Suppressor macrophage treated with lipopolysaccharide for 4 hours (primary cell): ENCODE measurements around the gene DEFB128.
"Not testable (repeated sequence)": the region's sequence is repeated elsewhere in the genome, so short reads cannot be mapped to it uniquely, and the experiment has no call there.

Experiments
- DNase-seq: peaks from one replicate; pipeline ENCODE4 v3.0.0-alpha.2; 2020

Gene DEFB128

DNA sequence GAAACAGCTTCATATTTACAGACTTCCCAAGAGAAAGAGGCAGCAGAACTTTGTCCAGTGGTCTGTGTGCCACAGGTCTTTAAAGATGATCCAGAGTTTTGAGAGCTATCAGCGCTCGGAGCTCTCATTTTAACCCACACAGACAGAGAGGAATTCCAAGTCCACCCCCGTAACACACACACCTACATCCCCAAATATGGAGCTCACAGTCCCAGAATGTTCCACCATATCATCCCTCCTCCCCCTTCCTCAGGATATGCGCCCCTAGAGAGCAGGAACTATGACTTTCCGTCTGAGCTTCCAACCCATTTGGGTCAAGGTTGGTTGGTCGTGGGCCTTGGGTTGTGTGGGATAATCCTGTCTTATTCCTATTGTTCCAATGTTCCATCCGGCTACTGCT, at the start of gene DEFB128:
Gene DEFB128 (minus strand): TSS at position 101 of the 400 bp plus-strand sequence. CDS start 88 bp downstream, at position 13.
- DNase-seq, result no peak

DNA sequence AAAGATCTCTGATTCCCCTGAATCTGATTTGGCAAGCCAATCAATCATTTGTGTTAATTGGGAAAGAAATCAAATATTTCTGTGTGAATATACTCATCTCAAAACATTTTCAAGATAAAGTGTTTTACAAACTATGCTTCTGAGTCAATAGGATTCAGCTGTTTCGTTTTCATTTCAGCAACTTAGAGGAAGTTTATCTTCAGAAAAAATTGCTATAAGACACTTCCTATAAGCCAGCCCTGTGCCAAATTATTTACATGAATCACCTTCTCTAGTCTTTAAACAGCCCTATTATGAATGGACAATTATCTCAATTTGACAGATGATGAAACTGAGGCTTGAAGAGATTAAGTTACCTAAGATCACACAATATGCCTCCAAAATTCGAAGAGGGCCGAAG, 48.4 kb upstream of the DEFB128 start:
- peak; percentile 82 for DNase-seq

DNA sequence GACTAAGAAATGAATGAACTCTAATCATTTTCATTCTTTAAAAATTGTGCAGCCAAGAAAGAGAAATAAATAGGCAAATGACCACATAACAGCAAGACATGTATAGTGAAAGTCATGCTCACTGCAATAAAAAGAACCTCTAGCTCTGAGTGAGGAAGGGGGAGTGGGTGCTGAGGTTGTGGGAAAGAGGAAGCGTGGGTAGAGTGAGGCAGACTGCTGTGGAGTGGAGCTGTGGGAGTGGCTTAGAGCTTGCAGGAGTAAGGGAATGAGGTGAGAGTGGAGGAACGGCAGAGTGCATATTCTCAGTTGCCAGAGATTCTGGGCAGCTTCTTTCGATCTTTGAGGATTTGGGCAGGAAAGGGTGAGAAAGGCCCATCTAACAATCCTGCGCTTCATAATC, 48.0 kb upstream of the DEFB128 start:
- peak; percentile 92 for DNase-seq

DNA sequence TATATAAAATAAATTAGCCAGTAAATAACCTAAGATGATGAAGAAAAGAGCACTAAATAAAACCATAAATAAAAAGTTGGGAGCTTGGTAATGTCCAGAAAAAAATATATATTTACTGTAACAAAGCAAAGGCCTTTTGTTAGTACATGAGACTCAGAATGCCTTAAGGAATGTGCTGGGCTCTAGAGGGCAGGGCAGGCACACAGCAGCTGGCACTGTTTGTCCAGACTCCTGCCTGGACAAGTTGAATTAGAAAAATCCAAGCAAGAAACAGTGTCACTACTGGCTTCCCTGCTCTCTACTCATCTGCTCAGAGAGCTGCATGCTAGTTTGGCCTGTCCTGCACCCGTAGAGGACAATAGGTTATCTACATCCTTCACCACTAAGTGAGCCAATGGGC, 46.4 kb upstream of the DEFB128 start:
- DNase-seq, result peak; percentile 15

DNA sequence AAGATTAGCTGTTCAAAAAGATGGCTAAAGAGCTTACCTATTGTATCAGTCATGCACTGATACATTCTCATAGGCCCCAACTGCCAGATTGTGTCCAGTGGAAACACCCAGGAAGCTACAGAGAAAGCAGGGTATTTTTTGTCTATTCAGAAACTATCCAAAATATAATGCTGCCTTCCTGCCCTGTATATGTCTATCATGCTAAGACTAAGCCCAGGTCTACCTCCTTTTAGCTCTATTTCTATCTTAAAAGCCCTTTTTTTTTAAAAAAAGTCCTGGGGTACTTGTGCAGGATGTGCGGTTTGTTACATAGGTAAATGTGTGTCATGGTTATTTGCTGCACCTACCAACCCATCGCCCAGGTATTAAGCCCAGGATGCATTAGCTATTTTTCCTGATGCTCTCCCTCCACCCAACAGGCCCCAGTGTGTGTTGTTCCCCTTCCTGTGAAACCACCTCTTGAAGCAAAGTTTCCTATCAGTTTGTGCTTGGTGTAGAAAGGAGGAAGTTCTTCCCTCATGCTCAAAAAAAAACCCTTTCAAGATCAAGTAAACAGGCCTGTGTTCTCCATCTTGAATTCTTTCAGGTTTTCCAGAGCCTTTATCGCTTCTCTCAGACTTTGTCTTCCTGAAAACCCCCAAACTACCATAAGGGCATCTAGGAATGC, 38.1 kb upstream of the DEFB128 start:
- DNase-seq, result peak; percentile 41

DNA sequence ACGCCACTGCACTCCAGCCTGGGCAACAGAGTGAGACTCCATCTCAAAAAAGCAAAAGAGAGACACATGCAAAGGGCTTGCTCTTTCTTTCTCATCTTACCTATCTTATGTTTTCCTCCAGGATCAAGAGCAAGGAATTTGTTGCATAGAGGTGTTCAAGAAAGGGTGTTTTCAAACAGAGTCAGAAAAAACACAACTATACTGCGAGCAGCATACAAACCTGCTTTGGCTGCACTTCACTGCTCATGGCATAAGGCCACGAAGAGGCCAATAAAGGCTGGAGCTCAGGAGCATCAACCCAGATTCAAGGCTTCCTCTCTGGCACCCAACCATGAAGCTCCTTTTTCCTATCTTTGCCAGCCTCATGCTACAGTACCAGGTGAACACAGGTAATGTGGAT, 37.4 kb upstream of the DEFB128 start, which contains the start of gene DEFB129:
Gene DEFB129 (plus strand): TSS at position 301 of the 400 bp plus-strand sequence. CDS start 31 bp downstream, at position 332.
- no peak for DNase-seq

DNA sequence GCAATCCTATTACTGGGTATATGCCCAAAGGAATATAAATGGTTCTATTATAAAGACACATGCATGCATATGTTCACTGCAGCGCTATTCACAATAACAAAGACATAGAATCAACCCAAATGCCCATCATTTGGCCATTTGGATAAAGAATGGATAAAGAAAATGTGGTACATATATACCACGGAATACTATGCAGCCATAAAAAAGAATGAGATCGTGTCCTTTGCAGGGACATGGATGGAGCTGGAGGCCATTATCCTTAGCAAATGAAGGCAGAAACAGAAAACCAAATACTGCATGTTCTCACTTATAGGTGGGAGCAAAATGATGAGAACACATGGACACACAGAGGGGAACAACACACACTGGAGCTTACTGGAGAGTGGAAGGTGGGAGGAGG, 36.4 kb upstream of the DEFB128 start:
- not testable (repeated sequence) for DNase-seq

DNA sequence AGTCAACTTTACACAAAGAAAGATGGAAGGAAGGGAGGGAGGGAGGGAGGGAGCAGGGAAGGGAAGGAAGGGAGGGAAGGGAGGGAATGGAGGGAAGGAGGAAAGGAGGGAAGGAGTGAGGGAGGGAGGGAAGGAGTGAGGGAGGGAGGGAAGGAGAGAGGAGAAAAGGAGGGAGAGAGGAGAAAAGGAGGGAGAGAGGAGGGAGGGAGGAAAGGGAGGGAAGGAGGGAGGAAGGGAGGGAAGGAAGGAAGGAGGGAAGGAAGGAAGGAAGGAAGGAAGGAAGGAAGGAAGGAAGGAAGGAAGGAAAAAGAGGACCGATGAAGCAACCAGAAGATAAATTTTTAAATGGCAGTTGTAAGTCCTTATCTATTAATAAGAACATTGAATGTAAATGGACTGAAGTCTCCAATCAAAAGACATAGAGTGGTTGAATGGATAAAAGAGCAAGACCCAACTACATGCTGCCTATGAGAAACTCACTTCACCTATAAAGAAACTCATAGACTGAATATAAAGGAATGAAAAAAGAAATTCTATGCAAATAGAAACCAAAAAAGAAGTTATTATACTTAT, 31.8 kb upstream of the DEFB128 start:
- no peak for DNase-seq

DNA sequence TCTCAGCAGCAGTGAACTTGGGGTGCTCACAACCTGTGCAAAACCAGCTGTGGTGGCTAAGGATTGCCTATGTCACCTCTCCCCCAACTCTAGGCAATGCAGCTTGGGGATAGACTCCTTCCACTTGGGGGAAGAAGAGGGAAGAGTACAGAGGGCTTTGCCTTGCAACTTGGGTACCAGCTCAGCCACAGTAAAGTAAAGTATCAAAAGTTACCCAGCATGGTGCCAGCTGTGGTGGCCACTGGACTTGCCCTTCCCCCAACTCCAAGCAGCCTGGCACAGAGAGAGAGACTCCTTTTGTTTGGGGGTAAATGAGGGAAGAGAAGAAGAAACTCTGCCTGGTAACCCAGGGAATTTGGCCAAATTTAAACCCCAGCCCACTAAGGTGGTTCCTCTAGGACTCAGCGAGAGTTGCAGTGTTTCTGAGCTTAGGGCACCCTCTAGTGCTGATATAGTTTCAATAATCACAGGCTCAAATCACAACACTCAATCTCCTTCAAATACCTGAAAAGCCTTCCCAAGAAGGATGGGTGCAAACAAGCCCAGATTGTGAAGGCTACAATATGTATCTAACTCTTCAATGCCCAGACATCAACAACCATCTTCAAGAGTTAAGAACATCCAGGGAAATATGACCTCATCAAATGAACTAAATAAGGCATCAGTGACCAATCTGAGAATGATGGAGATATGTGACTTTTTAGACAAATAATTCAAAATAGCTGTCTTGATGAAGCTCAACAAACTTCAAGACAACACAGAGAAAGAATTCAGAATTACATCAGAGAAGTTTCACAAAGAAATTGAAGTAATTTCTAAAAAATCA, 30.0 kb upstream of the DEFB128 start:
- DNase-seq, result no peak

DNA sequence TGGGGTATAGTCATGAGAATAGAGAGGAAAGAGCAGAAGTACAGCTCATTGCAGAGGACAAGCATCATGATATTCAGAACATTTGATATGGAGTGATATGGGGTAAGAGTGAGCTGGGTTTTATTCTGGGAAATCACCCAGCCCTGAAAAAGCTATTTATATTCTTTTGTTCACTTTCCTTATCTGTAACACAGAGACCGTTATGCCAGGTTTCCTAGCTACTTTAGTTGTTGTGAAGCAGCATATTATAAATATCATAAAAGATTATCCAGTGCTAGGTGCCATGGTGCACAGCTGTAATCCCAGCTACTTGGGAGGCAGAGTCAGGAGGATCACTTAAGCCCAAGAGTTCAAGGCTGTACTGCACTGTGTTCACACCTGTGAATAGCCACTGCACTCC, 27.8 kb upstream of the DEFB128 start:
- DNase-seq, result no peak

DNA sequence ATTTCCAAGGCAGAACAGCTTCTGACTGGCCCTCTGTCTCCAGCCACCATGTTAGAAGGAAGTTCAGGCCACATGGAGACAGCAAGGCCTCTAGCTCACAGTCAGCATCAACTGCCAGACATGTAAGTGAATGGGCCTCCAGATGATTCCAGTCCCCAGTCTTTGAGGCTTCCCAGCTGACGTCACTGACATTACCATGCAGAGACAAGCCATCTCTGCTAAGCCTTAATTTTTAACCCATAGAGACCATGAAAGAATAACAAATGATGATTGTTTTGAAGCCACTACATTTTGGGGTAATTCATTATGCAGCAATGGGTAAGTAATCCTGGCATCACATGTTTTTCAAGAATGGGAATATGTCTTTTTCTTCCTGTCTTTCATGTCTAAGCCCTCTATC, 26.3 kb upstream of the DEFB128 start:
- DNase-seq, result no peak

DNA sequence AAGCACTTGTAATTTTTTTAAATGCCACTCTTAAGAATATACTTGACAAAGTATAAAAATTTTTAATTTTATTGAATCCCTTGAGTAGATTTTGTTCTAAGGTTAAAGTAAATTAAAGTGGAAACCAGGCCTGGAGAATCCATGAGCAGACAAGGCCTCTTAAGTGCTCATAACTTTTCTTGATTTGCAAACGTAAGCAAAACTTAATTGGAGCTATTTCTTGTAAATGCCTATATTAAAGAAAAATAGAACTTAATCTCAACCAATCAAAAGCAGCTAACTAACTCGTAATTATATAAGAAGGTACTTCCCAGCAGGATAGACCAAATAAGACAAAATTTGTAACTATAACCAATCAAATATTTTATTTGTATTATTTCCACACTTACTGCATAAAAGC, 24.9 kb upstream of the DEFB128 start:
- DNase-seq, result no peak

DNA sequence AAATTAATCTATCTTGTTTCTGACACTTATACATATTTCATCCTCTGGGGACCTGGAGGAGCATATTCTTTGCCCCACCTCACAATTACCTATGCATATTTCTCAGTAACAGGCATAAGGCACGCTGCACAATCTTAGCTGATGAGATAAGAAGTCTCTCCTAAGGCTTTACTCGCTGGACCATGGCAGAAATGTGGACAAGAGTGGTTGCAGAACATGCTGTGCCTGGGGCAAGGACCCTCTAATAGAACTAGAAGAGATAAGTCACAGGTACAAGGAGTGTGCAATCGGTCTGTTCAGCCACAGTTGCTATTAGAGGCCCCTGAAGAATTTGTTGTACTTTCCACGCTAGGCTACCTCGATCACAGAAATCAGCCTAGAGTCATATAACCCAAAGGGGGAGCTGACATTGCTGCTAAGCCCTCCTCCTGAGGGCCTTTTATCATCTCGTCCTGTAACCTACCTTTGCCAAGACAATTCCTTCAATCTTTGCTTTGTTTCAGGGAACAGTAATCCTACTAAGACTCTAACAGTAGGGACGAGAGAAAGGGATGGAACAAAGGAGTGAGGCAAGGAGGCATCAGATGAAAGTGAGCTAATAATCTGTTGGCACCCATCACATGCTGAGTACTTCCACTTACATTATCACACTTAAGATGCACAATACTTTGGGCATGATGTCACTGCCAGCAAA, 21.4 kb upstream of the DEFB128 start:
- no peak for DNase-seq

DNA sequence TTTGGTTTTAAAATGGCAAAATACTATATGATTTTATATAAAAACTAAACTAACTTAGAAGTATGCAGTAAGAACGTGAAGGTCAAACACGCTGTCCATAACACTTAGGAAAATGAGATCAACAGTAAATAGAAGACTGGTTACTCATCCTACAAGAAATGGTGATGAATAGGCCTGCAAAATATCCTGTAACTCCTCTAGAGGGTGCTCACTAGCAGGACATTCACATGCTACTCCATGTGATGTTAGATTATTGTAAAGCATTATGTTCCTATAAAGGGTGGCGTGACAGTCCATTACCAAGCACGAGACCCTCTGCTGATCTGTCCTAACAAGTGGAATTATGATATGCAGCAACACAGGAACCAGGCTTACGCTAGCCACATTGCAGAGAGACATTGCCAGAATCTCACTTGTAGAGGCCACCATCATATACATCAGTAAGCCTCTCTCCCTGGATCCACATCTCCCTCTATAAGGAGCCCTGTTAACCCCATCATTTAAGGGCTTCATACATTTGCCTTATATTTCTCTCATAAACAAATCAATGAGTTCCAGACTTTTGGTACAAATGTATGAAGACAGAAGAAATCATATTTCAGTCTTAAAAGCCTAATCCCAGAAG, 19.5 kb upstream of the DEFB128 start:
- DNase-seq, result peak; percentile 72

DNA sequence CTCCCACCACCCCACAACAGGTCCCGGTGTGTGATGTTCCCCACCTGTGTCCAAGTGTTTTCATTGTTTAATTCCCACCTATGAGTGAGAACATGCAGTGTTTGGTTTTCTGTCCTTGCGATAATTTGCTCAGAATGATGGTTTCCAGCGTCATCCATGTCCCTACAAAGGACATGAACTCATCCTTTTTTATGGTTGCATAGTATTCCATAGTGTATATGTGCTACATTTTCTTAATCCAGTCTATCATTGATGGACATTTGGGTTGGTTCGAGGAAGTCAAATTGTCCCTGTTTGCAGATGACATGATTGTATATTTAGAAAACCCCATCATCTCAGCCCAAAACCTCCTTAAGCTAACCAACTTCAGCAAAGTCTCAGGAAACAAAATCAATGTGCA, 14.1 kb upstream of the DEFB128 start:
- DNase-seq, result not testable (repeated sequence)

DNA sequence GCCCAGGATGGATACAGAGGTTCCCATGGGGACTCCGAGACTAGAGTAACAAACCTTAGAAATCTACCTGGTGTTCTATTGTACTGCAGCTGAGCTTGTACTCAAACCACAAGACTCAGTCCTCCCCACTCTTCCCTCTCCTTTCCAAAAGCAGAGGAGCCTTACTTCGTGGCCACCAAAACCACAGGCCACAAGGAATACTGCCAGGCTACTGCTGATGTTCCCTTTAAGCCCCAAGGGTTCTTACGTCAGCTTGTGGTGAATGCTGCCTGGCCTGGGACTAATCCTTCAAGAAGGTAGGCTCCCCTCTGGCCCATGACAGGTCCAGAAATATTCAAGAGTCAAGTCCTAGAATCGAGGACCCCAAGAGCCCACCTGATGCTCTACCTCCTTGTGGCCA, 10.5 kb upstream of the DEFB128 start:
- DNase-seq, result no peak

DNA sequence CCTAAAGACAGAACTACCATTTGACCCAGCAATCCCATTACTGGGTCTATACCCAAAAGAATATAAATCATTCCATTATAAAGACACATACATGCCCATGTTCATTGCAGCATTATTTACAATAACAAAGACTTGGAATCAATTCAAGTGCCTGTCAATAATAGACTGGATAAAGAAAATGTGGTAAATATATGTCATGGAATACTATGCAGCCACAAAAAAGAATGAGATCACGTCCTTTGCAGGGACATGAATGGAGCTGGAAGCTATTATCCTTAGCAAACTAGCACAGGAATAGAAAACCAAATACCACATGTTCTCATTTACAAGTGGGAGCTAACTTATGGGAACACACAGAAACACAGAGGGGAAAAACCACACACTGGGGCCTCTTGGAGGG, 8.7 kb upstream of the DEFB128 start:
- no peak for DNase-seq

DNA sequence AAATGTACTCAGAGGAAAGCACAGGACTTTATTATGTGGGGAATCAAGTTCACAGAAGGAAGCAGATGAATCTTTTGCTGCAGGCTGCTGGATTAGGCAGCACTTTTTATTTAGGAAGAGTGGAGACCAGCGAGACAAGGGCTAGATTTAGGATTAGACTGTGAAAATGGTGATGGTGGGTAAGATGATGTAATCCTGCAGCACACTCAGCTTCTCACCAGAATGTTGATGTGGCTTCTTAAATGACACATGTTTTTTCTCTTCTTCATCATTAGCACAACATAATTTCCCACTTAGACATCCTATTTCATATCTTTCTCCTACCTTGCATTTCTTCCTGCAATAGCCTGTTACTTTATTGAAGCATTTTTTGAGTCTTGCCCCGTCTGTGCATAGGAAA, 1.8 kb downstream of the DEFB128 start:
- no peak for DNase-seq

DNA sequence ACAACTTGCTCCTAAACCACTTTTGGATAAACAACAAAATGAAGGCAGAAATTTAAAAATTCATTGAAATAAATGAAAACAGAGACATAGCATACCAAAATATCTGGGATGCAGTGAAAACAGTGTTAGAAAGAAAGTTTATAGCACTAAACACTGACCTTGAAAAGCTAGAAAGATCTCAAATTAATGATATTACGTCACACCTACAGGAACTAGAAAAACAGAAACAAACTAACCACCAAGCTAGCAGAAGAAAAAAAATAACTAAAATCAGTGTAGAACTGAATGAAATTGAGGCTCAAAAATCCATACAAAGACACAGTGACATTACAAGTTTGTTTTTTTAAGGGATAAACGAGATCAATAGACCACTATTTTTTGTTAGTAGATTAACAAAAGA, 5.2 kb downstream of the DEFB128 start:
- no peak for DNase-seq

DNA sequence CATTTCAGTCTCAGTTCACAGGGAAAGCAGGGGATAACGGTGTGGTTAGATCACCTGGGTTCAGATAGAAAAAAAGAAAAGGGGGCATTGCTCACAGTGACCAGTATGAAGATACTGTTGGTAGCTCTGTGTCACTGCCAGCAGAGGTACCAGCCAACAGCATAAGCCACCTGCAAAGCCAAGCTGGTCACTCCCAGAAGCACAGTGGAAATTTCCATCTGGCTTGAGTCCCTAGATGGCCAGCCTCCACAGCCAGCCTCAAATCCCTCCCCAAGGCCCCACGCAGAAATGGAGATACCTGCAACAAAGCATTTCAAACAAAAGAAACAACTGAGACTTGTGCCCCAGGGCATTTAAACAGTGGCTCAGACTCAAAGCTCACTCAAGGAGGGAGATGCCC, 20.6 kb downstream of the DEFB128 start:
- no peak for DNase-seq

DNA sequence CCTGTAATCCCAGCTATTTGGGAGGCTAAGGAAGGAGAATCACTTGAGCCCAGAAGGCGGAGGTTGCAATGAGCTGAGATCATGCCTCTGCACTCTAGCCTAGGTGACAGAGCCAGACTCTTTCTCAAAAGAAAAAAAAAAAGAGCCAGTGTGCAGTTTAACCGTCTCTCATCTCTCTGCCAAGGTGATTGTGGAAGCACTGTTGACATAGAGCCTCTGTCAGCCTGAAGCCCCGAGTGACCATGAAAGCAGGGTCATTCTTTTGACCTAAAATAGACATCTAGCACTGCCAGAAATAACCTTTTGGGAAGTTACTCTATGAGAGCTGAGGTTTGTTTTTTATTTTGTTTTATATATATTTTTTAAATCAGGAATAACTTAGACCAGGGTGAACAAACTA, 24.9 kb downstream of the DEFB128 start:
- DNase-seq, result no peak

DNA sequence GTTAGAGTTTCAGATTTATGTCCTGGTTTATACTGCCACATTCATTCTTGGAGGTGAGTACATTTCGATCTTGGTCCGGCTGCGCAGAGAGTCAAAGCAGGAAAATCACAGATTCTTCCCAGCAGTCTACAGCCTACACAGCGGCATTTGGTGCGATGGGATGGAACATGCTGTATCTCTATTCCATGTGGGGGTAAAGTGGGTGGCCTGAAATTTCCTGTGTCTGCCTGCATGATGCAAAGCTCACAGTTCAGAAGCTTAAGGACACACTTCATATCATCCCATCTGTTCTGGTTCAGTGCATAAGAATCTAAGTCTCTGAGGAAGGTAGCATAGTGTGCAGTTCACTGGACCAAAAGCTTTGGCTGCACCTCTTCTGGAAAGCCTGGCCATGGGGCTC, 32.4 kb downstream of the DEFB128 start, which contains the start of gene DEFB127:
Gene DEFB127 (plus strand): TSS at position 301 of the 400 bp plus-strand sequence. CDS start 91 bp downstream, at position 392.
- DNase-seq, result no peak

DNA sequence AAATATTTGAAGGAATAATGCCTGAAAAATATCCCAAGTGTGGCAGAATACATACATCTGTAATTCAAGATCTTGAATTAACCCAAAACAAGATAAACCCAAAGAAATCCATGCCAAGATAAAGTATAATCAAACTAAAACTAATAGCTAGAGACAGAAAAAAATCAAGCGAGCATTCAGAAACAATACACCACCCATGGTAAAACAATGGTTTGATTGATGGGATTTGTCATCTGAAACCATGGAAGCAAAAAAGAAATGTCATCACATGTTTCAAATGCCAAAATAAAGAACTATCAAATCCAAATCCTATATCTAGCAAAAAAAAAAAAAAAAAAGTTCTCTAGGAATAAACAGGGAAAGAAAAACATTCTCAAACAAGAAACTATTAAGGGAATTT, 37.4 kb downstream of the DEFB128 start:
- DNase-seq, result no peak
